Gastrocnemius medialis (tissue), 4 donors: ENCODE results near the gene ARMH1.

Experiments
- POLR2A ChIP-seq, 2 donors: fragments of 450-650 bp; IDR thresholded peaks; one replicate each; pipeline ENCODE4 v1.6.1; 2017; ENCODE audit warnings: antibody characterized with exemption in 2 of 2, mild to moderate bottlenecking in 2 of 2, moderate library complexity in 2 of 2
- TF ChIP-seq, protein P1 (sequence below), 5 experiments: fragments of 450-650 bp in 3 of 5; fragments of 200-600 bp in 2 of 5; sonication (generic) in 2 of 5; IDR thresholded peaks in 4 of 5; conservative IDR thresholded peaks in 1 of 5; 1 replicate in 4 of 5; 2 replicates in 1 of 5; pipeline ENCODE4 v1.5.1; 2016 to 2019; ENCODE audit warnings: antibody characterized with exemption in 5 of 5, mild to moderate bottlenecking in 3 of 5, moderate library complexity in 3 of 5

DNA sequence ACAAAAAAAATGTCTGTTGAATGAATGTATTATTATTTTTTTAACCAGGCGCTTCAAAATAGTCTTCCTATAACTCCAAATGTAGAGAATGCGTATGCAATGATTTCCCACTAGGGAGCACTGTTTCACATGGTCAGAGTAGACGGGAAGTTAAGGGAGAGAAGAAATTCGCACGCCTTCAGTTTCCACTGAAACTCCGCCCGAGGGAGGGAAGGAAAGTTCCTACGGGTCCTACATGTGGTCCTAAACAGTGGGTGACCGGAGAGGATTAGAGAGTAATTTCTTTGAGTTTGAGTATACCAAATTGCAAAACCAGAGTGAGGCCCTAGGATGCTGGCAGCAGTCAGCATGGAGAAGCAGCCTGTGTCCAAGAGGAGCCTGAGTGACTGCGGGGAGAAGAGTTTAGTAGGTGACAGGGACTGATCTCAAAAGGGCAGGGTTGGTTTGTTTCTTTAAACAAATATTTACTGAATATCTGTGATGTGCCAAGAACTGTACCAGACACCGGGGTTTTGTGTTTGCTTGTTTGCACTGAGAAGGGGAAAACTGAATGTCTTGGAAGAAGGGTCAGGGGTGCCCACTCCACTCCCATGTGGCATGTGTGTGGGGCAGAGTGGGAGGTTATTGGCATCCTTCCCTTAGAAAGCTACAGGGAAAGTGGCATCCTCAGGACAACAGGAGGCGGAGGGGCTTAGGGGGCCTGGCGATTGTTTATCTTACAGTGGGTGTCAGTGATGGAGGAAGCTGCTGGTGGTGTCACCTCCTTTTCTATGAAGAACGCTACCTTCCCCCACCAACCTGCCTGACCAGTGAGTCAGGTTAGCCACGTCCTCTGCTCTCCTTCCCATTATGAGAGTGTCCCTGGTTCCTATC lies 33.7 kb downstream of the ARMH1 start:
- TF ChIP-seq, protein P1, sequence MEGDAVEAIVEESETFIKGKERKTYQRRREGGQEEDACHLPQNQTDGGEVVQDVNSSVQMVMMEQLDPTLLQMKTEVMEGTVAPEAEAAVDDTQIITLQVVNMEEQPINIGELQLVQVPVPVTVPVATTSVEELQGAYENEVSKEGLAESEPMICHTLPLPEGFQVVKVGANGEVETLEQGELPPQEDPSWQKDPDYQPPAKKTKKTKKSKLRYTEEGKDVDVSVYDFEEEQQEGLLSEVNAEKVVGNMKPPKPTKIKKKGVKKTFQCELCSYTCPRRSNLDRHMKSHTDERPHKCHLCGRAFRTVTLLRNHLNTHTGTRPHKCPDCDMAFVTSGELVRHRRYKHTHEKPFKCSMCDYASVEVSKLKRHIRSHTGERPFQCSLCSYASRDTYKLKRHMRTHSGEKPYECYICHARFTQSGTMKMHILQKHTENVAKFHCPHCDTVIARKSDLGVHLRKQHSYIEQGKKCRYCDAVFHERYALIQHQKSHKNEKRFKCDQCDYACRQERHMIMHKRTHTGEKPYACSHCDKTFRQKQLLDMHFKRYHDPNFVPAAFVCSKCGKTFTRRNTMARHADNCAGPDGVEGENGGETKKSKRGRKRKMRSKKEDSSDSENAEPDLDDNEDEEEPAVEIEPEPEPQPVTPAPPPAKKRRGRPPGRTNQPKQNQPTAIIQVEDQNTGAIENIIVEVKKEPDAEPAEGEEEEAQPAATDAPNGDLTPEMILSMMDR (IDR thresholded peaks at IDR 0.05 in 4 of 5, conservative IDR thresholded peaks at IDR 0.05 in 1 of 5): peak in 4 of 5 experiments; percentile 37 to 64 (median 42)
- no peak for TF ChIP-seq POLR2A (IDR thresholded peaks at IDR 0.05)
